Fibroblast of the aortic adventitia (primary cell): ENCODE measurements around the gene TRABD2A. TPM values are rescaled to one million over a fixed set of nuclear protein-coding genes. Genes with fewer than 3 reads are reported as not detected.

Experiments
- DNase-seq: peaks from one replicate; pipeline ENCODE4 v3.0.0-alpha.2; 2010; ENCODE audit warnings: low read depth
- H3K4me3 ChIP-seq: 2 replicates; pipeline ENCODE4 v1.5.1; 2011; ENCODE audit warnings: low read depth, mild to moderate bottlenecking, control low read depth, low read length, moderate library complexity
- total RNA-seq: library from RNA; depleted of rRNA; stranded (reverse); fragments of >200 nt; gene quantifications from 2 replicates; pipeline ENCODE4 v1.2.3, GENCODE V29; 2012; ENCODE audit warnings: low replicate concordance
- TF ChIP-seq, protein P1 (sequence below): IDR thresholded peaks from 2 replicates; pipeline ENCODE4 v1.5.1; 2011; ENCODE audit warnings: mild to moderate bottlenecking, low read length, control low read depth, inconsistent platforms; ENCODE audit not compliant: insufficient read depth

TRABD2A gene
- total RNA-seq, 1 donor, result 1.6 TPM

DNA sequence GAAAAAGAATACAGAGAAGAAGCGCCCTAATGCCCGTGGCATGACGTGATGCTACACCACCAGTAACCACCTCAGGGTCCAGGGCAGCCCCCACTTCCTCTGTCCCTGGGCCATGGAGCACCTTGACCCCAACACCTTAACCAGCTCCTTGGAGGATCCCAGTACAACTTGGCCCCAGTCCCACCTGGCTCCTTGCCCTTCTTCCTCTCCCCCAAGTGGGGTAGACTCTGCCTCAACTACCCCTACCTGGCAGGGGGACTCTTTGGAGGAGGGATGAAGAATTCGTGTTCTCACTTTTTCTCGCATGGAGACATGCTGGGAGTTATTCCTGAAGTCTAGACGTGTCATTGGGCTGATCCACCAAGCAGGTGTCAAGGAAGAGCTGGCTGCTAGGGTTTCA lies 18.9 kb downstream of the TRABD2A start:
- TF ChIP-seq, protein P1, sequence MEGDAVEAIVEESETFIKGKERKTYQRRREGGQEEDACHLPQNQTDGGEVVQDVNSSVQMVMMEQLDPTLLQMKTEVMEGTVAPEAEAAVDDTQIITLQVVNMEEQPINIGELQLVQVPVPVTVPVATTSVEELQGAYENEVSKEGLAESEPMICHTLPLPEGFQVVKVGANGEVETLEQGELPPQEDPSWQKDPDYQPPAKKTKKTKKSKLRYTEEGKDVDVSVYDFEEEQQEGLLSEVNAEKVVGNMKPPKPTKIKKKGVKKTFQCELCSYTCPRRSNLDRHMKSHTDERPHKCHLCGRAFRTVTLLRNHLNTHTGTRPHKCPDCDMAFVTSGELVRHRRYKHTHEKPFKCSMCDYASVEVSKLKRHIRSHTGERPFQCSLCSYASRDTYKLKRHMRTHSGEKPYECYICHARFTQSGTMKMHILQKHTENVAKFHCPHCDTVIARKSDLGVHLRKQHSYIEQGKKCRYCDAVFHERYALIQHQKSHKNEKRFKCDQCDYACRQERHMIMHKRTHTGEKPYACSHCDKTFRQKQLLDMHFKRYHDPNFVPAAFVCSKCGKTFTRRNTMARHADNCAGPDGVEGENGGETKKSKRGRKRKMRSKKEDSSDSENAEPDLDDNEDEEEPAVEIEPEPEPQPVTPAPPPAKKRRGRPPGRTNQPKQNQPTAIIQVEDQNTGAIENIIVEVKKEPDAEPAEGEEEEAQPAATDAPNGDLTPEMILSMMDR, result no peak
- H3K4me3 ChIP-seq, result no peak overlapping the region
- DNase-seq, result no peak

DNA sequence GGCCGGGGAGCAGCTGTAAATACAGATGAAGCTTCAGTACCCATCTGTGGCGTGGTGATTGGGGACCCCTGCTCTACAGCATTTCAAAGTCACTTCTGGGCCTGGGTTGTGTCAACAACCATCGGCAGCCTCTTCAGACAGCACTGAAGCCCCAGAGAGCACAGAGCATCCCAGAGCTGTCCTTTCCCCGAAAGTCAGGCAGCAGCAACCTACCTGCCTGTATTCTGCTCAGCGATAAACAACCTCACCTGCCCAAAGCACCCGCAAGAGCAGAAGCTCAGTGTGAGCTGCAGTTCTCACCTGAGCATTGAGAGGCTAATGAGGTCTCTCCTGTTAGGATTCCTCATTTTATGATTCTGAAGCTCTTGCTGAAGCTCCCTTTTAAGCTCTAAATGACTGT lies 19.3 kb downstream of the TRABD2A start:
- no peak for DNase-seq
- TF ChIP-seq, protein P1, result no peak
- H3K4me3 ChIP-seq, result no peak overlapping the region

DNA sequence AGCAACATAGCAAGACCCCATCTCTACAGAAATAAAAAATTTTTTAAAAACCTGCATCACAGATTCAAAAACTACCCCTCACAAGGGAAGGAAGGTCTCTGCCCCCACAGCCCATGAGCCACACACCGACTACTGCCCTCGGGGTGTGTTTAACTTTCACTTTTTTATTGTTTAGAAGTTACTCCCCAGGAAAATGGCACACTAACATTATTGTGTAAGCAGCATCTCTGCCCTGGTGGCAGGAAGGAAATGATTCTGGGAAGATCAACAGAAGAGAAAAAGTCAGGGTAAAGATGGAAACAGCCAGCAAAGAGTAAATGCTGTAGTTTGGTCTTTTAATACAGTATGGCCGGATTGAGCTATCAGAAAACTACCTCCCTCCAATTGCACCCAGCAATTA lies 21.9 kb downstream of the TRABD2A start:
- TF ChIP-seq, protein P1, result no peak
- no peak for DNase-seq
- no peak overlapping the region for H3K4me3 ChIP-seq

DNA sequence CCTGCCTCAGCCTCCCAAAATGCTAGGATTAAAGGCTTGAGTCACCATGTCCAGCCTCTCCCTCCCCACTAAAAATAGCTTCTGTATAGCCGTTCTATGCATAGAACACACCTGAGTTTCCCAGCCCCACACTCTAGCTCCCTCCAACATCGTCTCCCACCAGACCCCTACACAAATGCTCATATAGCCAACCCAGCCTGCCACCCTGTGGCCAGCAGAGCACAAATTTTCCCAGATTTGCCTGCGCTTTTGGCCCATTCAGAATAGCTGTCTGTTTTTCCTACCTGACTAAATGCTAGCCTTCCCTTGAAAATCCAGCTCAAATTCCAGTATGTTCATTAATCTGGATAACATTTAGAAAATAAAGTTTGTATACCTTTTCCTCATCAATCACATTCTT lies 22.8 kb downstream of the TRABD2A start:
- TF ChIP-seq, protein P1, result peak; percentile 34
- no peak overlapping the region for H3K4me3 ChIP-seq
- DNase-seq, result no peak

DNA sequence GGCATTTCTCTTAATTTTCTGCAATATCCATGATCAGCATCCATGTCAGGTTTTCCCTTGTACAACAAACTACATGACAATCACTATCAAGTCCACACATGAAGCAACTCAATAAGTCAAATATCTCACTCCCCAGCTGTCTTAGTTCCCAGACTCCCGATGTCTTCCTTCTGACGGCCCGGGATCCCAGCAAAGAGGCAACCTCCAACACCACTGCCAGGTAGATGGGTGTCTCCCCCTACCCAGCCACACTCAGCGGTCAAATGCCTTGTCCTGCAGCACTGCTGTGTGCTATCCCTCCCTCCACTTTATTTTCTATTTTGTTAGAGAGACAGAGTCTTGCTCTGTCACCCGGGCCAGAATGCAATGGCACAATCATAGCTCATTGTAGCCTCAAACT lies 23.3 kb downstream of the TRABD2A start:
- no peak overlapping the region for H3K4me3 ChIP-seq
- TF ChIP-seq, protein P1, result no peak
- no peak for DNase-seq

DNA sequence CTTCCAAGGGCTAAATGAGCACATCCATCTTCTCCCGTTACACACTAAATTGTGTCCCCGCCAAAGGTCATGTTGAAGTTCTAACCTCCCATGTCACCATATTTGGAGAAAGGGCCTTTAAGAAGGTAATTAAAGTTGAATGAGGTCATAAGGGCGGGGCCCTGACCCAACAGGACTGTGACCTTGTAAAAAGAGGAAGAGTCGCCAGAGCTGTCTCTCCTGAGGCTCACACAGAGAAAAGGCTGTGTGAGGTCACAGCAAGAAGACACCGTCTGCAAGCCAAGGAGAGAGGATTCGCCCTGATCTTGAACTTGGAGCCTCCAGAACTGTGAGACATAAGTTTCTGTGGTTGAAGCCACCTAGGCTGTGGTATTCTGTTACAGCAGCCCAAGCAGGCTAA lies 24.1 kb downstream of the TRABD2A start:
- no peak for DNase-seq
- H3K4me3 ChIP-seq, result no peak overlapping the region
- TF ChIP-seq, protein P1, result no peak

DNA sequence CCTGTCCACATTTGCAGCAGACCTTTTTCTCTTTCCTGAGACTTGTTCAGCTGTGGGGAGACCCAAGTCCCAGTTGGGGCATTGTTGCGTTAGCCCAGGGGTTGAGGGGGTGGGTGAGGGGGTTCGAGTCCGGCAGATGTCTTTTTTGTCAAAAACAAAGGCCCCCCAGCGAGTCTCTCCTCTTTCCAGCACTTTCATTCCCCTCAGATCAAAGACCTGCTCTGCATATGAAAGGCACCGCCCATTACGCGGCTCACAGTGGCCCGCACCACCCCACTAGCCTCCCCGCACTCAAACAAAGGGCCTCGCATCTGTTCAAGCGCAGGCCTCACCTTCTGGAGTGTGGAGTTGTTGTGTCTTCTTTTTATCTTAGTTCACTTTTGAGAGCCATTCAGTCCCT lies 25.2 kb downstream of the TRABD2A start:
- no peak for DNase-seq
- TF ChIP-seq, protein P1, result no peak
- no peak overlapping the region for H3K4me3 ChIP-seq
